IPS DF 6.9 (cell line): ENCODE results near the gene CDH23.

Experiments used
- DNase-seq: peaks from one replicate; pipeline ENCODE4 v3.0.0-alpha.2; 2013; ENCODE audit warnings: low read depth, low spot score
- H3K27ac ChIP-seq: one replicate; pipeline ENCODE4 v1.5.1; 2013; ENCODE audit warnings: low read length, control low read depth
- H3K27me3 ChIP-seq: 2 replicates; pipeline ENCODE4 v1.6.1; 2013; ENCODE audit warnings: mild to moderate bottlenecking, low read length; ENCODE audit not compliant: control insufficient read depth, insufficient read depth
- H3K36me3 ChIP-seq: 2 replicates; pipeline ENCODE4 v1.6.1; 2013; ENCODE audit warnings: low read length; ENCODE audit not compliant: control insufficient read depth, insufficient read depth
- H3K4me1 ChIP-seq: 2 replicates; pipeline ENCODE4 v1.6.1; 2013; ENCODE audit warnings: low read length; ENCODE audit not compliant: control insufficient read depth, insufficient read depth
- H3K4me3 ChIP-seq: 2 replicates; pipeline ENCODE4 v1.5.1; 2013; ENCODE audit warnings: mild to moderate bottlenecking, low read length
- H3K9me3 ChIP-seq: 2 replicates; pipeline ENCODE4 v1.6.1; 2013; ENCODE audit warnings: low read length, inconsistent platforms; ENCODE audit not compliant: control insufficient read depth, insufficient read depth
- WGBS: extraction: QIAGEN DNeasy Blood & Tissue Kit; methylation state at CpG from one replicate; pipeline ENCODE4 v1.1.7; 2013; ENCODE audit warnings: mixed read lengths, missing lambda C conversion rate; ENCODE audit not compliant: insufficient read length, insufficient coverage; 5-methylcytosine and 5-hydroxymethylcytosine counted together

Gene CDH23

GRCh38 chr10:71765176-71765904, 368.6 kb downstream of the CDH23 start:
- WGBS, result no CpG with 5 or more reads among the region's 8 CpGs

DNA sequence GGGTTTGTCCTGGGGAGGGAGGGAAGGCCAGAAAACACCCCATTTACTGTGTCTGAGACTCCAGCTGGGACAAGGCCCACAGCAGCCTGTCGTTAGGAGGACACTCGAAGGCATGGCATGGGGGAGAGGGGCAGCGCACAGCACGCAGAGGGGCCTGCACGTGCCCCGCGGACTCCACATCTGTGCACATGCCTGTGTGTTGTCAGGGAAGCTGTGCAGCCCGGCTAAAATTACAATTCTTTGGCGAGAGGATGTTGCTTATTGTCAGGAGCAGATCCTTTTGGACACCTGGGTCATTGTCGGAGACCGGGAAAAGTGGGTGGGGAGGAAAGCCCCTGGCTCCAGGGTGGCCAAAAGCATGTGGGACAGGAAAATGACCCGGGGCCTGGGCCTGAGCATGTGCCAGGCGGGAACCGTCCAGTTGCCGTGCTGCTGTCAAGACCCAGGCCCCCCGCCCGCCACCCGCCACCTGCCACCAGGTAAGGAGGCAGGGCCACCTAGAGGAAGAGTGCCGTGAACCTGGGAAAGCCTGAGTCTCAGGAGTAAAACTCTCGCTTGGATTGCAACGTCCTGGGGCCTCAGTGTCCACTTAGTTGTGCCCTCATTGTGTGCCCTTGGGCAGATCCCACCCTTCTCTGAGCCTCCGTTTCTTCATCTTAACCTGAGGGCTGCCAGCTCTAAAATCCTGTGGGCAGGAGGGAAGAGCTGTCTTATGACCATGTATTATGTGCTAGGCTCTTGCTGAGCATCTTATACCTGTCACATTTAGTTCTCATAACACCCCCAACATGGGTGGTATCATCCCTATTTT, 369.4 kb downstream of the CDH23 start:
- H3K4me1 ChIP-seq, result 0 out of 2 replicates have a peak, but pooled peaks cover 1% of the 10 kb centered on the region
- H3K9me3 ChIP-seq, result no peaks in the 10 kb centered on the region
- no peak overlapping the region for H3K4me3 ChIP-seq
- H3K36me3 ChIP-seq, result no peaks in the 10 kb centered on the region
- no peaks in the 10 kb centered on the region for H3K27me3 ChIP-seq
- no peak for DNase-seq
- no CpG with 5 or more reads among the region's 22 CpGs for WGBS
- no peak overlapping the region for H3K27ac ChIP-seq

More at GRCh38 chr10:71765176-71765904, 368.6 kb downstream of the CDH23 start:
- Histone ChIP-seq H3K36me3 (no peaks in the 10 kb centered on the region), H3K9me3 (no peaks in the 10 kb centered on the region), H3K4me3 (no peak overlapping the region), H3K4me1 (0 out of 2 replicates have a peak, but pooled peaks cover 1% of the 10 kb centered on the region), H3K27me3 (no peaks in the 10 kb centered on the region), H3K27ac (no peak overlapping the region)
- no peak for DNase-seq

DNA sequence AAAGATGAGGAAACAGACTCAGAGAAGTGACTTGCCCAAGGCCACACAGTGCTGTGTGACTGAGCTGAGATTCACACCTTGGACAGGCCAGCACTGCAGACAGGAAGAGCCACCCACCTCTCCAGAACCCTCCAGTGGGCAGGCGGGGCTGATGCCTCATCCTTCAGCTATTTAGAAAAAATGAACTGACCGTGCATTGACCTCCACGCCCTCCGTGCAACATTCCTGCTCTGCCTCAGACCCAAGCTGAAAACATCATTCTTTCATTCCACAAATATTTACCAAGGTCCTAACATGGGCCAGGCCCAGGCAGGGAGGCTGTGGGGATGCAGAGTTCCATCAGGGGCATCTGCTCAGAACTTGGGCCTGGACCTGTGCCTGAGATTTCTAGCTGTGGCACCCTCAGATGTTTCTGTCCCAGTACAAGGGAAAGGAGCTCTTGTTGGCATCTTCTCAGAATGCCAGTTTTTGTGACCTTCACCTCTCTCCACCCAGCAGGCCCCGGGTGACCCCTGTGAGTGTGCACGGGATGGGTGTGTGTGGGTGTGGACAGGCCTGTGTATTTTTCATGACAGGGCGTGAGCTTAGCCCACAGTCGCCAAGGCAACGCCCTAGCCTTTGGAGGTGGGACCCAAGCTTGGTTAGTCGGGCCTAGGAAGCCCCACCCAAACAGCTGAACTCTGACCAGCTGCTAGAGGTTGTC, 370.1 kb downstream of the CDH23 start:
- Histone ChIP-seq H3K27ac (no peak overlapping the region), H3K4me3 (no peak overlapping the region), H3K36me3 (no peaks in the 10 kb centered on the region), H3K27me3 (no peaks in the 10 kb centered on the region), H3K4me1 (0 out of 2 replicates have a peak, but pooled peaks cover 1% of the 10 kb centered on the region), H3K9me3 (no peaks in the 10 kb centered on the region)
- WGBS, result no CpG with 5 or more reads among the region's 10 CpGs
- DNase-seq, result no peak

- no peaks in the 10 kb centered on the region for H3K36me3 ChIP-seq
- no peaks in the 10 kb centered on the region for H3K9me3 ChIP-seq
- no CpG with 5 or more reads among the region's 10 CpGs for WGBS
- no peak overlapping the region for H3K27ac ChIP-seq
- no peaks in the 10 kb centered on the region for H3K27me3 ChIP-seq
- no peak overlapping the region for H3K4me3 ChIP-seq
- H3K4me1 ChIP-seq, result 0 out of 2 replicates have a peak, but pooled peaks cover 1% of the 10 kb centered on the region
- no peak for DNase-seq
Measured at GRCh38 chr10:71767420-71768035, 370.8 kb downstream of the CDH23 start.

GRCh38 chr10:71769279-71769823, 372.6 kb downstream of the CDH23 start:
- Histone ChIP-seq H3K36me3 (no peaks in the 10 kb centered on the region), H3K27me3 (no peaks in the 10 kb centered on the region), H3K4me3 (no peak overlapping the region), H3K4me1 (peaks cover 3% of the 10 kb centered on the region; the same call in 1 of the 2 replicates), H3K9me3 (no peaks in the 10 kb centered on the region), H3K27ac (no peak overlapping the region)
- no CpG with 5 or more reads among the region's 5 CpGs for WGBS
- DNase-seq, result no peak

DNA sequence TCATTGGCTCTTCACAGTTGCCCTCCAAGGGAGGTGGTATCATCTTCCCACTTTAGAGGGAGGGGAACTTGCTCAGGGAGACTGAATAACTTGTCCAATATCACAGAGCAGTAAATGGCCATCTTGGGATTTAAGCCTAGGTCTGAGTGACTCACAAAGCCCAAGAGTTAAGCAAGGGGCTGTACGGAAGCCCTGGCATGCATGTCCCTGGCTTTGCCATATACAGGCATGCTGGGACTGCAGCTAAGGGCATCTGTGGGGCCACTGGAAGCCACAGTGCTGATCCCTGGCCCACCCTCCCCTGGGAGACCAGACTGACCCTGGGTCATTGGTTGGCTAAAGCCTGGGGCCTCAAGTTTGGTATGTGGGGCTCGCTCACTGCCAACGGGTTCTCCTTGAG, 373.5 kb downstream of the CDH23 start:
- no CpG with 5 or more reads among the region's 3 CpGs for WGBS
- DNase-seq, result no peak
- H3K4me3 ChIP-seq, result no peak overlapping the region
- no peaks in the 10 kb centered on the region for H3K9me3 ChIP-seq
- H3K4me1 ChIP-seq, result peaks cover 3% of the 10 kb centered on the region; the same call in 1 of the 2 replicates
- no peak overlapping the region for H3K27ac ChIP-seq
- H3K27me3 ChIP-seq, result no peaks in the 10 kb centered on the region
- H3K36me3 ChIP-seq, result no peaks in the 10 kb centered on the region

DNA sequence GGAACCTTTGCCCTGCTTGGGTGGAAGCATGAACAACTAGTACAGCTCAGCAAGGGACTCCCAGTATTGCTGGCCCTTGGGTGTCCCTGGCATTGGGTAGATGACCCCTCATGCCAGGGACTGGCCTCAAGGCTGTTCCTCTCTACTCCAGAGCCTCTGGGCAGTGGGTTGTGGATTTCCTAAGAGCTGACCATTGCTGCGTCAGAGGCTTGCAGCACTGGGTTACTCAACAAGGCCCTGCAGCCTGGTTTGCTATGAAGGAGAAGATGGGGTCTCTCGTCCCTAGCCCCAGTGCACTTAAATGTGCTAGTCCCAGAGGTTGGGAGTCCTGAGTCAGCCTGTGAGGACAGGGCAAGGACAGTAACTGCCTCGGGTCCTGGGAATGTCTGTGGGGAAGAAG, 374.1 kb downstream of the CDH23 start:
- H3K27ac ChIP-seq, result no peak overlapping the region
- no peak for DNase-seq
- H3K4me1 ChIP-seq, result peaks cover 3% of the 10 kb centered on the region; the same call in 1 of the 2 replicates
- no peak overlapping the region for H3K4me3 ChIP-seq
- H3K27me3 ChIP-seq, result no peaks in the 10 kb centered on the region
- no peaks in the 10 kb centered on the region for H3K9me3 ChIP-seq
- H3K36me3 ChIP-seq, result no peaks in the 10 kb centered on the region
- WGBS, result no CpG with 5 or more reads among the region's 3 CpGs

DNA sequence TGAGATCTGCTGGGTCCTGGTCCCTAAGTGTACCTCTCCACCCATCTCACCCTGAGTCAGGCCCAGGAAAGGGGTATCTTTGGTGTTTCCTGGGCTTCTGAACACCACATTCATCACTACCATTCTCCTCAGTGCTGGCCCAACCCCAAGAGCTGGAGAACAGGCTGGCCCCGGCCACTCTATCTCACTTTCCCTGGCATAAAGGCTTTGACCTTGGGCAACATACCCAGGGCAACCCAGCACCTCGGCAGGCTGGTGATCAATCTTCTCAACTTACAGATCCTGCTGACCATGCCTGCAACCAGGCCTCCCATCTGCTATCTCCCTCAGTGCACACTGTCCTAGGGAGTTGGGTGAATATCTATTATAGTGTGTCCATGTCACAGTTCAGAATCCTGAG, 374.5 kb downstream of the CDH23 start:
- Histone ChIP-seq H3K27ac (no peak overlapping the region), H3K27me3 (no peaks in the 10 kb centered on the region), H3K9me3 (no peaks in the 10 kb centered on the region), H3K36me3 (no peaks in the 10 kb centered on the region), H3K4me1 (peaks cover 3% of the 10 kb centered on the region; the same call in 1 of the 2 replicates), H3K4me3 (no peak overlapping the region)
- WGBS, result no CpG with 5 or more reads among the region's 2 CpGs
- DNase-seq, result no peak

DNA sequence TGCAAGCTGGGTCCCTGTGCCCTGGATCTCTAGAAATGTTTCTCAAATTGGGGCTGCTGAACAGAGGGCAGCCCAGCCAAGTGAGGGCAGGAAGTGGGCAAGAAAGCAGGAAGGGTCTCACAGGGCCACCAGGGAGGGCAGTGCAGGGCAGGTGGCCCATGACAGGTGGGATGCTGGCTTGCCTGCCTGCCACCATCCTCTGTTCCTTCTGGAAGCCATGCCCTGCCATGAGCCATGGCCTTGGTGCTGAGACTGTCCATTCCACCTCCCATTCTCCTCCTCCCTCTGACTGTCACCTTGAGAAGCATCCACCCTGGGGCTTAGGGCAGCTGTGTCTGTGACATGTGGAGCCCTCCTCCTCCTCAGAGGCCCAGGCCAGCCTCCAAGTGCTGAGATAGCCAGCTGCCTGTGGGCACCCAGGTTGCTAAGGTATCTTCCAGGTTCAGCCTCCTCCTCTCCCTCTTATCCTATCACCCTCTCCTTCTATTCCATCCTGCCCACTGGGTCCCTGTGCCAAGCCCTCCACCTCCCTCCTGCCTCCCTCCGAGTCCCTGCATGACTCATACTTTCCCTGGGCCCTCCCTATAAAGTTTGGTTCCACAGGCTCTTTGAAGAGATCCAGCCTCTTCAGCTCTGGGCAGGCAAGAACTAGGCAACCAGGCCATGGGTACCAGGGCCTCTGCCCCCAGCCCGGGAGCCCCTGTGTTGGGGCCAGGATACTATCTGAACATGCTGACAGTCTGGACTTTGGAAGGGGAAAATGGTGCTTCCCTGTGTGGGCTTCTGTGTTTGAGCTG, 375.3 kb downstream of the CDH23 start:
- no peaks in the 10 kb centered on the region for H3K9me3 ChIP-seq
- no peaks in the 10 kb centered on the region for H3K36me3 ChIP-seq
- no peak for DNase-seq
- WGBS, result no CpG with 5 or more reads among the region's 2 CpGs
- H3K4me3 ChIP-seq, result no peak overlapping the region
- H3K4me1 ChIP-seq, result peaks cover 3% of the 10 kb centered on the region; the same call in 1 of the 2 replicates
- no peaks in the 10 kb centered on the region for H3K27me3 ChIP-seq
- no peak overlapping the region for H3K27ac ChIP-seq
